ENCODE data around the gene LETM1.

LETM1 gene

GRCh38 chr4:1773754-1774153 is 82.2 kb downstream of the LETM1 start:
- no peak for DNase-seq

GRCh38 chr4:1772853-1773538 is 83.0 kb downstream of the LETM1 start:
- DNase-seq = no peak

GRCh38 chr4:1771555-1772305 is 84.2 kb downstream of the LETM1 start:
- DNase-seq = no peak

GRCh38 chr4:1770791-1771231 is 85.1 kb downstream of the LETM1 start:
- no peak for DNase-seq

GRCh38 chr4:1770245-1770644 is 85.7 kb downstream of the LETM1 start:
- DNase-seq = no peak

- no peak for DNase-seq
These were observed 86.3 kb downstream of the LETM1 start for GRCh38 chr4:1769692-1770091.

- DNase-seq = no peak
These were observed 87.5 kb downstream of the LETM1 start for GRCh38 chr4:1768367-1769034.

GRCh38 chr4:1767770-1768366 is 88.1 kb downstream of the LETM1 start:
- peak in 1 of 2 donors; percentile 12 for DNase-seq

- DNase-seq = peak in 1 of 2 donors; percentile 10
These were observed 88.7 kb downstream of the LETM1 start for GRCh38 chr4:1767061-1767769.

- DNase-seq = no peak
These were observed 89.6 kb downstream of the LETM1 start for GRCh38 chr4:1766106-1767060.

- DNase-seq = no peak
These were observed 90.4 kb downstream of the LETM1 start for GRCh38 chr4:1765409-1766072.

- DNase-seq = no peak
These were observed 91.3 kb downstream of the LETM1 start for GRCh38 chr4:1764670-1765069.

GRCh38 chr4:1763550-1764080 is 92.3 kb downstream of the LETM1 start:
- no peak for DNase-seq

GRCh38 chr4:1763070-1763549 is 92.8 kb downstream of the LETM1 start:
- no peak for DNase-seq

GRCh38 chr4:1762264-1763010 is 93.5 kb downstream of the LETM1 start:
- no peak for DNase-seq

All from activated CD4-positive, alpha-beta T cell treated with anti-CD3 and anti-CD28 coated beads for 4 hours (primary cell).